ENCODE measurements around the gene SRI.

DNA sequence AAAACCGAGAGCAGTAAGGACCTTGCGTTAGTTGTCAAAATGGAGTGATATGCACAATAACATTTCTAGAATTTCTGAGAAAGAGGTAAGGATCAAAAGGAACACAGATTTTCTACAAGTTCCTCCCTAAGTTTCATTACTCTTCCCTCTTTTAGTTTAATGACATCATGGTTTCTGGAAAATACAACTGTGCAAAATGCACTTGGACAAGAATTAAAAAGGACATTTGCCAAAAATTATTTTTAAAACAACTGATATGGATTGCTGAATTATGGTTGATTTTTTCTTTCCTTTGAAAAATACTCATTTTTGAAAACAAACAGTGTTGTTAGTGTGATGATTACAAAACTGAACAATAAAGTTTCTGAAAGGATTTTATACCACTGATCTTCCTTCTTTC is 52.1 kb downstream of the SRI start:
- no peak for TF ChIP-seq POLR2A (IDR thresholded peaks at IDR 0.05)
- TF ChIP-seq, protein P1, sequence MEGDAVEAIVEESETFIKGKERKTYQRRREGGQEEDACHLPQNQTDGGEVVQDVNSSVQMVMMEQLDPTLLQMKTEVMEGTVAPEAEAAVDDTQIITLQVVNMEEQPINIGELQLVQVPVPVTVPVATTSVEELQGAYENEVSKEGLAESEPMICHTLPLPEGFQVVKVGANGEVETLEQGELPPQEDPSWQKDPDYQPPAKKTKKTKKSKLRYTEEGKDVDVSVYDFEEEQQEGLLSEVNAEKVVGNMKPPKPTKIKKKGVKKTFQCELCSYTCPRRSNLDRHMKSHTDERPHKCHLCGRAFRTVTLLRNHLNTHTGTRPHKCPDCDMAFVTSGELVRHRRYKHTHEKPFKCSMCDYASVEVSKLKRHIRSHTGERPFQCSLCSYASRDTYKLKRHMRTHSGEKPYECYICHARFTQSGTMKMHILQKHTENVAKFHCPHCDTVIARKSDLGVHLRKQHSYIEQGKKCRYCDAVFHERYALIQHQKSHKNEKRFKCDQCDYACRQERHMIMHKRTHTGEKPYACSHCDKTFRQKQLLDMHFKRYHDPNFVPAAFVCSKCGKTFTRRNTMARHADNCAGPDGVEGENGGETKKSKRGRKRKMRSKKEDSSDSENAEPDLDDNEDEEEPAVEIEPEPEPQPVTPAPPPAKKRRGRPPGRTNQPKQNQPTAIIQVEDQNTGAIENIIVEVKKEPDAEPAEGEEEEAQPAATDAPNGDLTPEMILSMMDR (IDR thresholded peaks at IDR 0.05): no peak
